HUDEP-2 (cell line): ENCODE measurements around the gene STAT3.
"Not testable (repeated sequence)": the region's sequence is repeated elsewhere in the genome, so short reads cannot be mapped to it uniquely, and the experiment has no call there.

ENCODE experiments used
- DNase-seq, 76 experiments: peaks; one replicate each; lab custom pipeline; 2025; ENCODE audit not compliant: unreplicated experiment in 76 of 76; lab: John Stamatoyannopoulos, UW

The STAT3 gene

DNA sequence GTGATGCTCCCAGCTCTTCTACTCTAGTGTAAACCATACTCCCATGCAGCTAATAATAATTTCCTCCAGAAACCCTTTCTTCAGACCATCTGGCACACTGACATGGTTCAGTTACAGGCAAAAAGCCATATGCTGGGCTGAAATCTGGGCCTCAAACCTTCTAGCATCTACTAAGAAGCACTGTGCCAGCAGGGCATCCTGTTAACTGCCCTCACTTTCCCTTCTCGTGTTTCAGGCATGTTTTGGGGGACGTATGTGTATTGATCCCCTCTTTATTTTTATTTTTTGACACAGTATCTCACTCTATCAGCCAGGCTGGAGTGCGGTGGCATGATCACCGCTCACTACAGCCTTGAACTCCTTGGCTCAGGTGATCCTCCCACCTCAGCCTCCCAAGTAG lies 66.7 kb downstream of the STAT3 start:
- DNase-seq = peak in 1 of 76 experiments; percentile 11

DNA sequence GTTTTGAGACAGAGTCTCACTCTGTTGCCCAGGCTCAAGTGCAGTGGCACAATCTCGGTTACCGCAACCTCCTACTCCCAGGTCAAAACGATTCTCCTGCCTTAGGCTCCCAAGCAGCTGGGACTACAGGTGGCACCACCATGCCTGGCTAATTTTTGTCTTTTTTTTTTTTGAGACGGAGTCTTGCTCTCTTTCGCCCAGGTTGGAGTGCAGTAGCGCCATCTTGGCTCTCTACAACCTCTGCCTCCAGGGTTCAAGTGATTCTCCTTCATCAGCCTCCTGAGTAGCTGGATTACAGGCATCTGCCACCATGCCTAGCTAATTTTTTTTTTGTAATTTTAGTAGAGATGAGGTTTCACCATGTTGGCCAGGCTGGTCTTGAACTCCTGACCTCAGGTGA lies 70.3 kb downstream of the STAT3 start:
- peak in 1 of 76 experiments; percentile 9 for DNase-seq

DNA sequence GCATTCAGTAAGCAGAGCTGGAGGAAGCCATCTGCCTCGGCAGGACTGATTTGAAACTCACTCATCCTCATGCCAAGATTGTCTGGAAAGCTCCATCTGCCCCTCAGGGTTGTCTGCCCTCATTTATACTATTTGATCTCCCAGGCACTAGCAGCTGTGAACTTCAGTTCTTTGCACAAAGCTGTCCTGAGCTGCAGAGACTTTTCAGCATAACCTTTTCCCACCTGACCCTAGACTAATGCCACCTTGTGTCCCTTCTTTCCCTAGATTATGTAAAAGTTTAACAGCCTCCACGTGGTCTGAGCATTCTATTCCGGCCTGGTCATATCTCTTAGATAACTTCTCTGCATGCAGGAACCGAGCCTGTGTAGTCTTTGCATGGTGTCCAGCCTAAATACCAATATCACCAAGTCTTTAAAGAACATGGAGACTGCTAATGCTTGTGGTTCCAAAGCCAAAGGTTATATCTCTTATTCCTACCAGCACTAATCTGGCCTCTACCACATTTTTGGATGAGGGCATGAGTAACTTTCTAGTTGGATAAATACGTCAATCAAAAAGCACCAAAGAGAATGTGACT lies 70.9 kb downstream of the STAT3 start:
- peak in 9 of 76 experiments; percentile 16 to 41 (median 31) for DNase-seq

DNA sequence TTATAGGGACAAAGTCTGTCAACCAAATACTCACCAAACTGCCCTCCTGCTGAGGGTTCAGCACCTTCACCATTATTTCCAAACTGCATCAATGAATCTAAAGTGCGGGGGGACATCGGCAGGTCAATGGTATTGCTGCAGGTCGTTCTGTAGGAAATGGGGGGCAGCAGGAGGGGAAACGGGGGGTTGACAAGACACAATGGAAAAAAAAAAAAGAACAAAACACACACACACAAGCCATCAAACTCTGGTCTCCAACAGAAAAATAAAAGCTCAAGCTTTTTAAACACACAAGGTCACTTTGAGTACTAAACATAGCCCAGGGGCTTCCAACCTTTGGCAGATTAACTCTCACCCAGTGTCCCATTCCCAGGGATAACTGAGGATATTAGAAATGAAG lies 71.5 kb downstream of the STAT3 start:
- no peak for DNase-seq

DNA sequence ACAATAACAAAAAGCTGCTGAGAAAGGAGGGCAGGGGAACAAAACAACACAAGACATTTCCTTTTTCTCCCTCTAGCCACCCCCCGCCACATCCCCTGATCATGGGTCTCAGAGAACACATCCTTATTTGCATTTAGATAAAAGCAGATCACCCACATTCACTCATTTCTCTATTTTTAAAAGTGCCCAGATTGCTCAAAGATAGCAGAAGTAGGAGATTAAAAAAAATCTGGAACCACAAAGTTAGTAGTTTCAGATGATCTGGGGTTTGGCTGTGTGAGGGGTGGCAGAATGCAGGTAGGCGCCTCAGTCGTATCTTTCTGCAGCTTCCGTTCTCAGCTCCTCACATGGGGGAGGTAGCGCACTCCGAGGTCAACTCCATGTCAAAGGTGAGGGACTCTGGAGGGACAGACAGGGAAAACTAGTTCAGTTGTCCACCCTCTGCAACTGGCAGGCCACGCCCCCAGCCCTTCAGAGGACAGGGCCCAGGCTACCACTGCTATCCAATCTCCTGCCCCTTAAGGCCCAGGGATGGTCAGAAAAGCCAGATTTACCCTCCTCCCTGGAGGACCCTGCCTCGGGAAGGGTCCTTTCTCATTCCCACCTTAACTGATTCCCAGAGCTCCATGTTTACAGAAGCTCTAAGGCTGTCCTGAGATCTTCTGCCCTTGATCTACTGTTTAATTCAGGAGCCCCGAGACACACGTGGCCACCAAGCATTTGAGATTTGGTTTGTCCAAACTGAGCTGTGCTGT lies 72.7 kb downstream of the STAT3 start:
- peak in 7 of 76 experiments; percentile 12 to 46 (median 23) for DNase-seq

DNA sequence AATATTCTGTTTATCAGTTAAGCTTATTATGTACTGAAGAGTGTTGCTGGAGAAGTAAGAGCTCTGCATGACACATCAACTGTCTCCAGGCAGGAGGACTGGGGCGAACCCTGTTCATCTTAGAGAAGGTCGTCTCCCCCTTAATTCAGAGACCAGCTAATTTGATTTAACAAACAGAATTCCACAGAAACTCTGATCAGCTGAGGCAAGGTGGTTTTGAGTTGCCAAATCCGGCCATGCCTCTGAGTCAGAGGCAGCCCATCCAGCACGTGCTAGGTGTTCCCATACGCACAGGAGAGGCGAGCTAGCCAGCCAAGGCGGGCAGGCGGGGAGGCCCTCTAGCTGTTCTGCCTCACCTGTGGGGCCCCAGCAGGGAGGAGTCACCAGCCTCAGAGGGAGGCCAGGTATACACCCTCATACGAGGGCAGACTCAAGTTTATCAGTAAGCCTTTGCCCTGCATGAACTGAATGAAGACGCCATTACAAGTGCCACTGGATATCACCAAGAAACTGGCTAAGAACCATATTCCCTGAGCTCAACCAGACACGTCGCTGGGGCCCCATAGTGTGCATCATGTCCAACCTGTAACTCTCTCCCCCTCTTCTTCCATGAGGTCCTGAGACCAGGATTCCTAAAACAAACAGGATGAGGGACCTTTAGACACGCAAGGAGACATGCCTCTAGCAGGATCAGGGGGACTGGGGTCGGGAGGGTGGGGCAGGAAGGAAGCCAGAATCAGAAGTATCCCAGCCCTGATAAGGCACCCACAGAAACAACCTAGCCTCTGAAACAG lies 74.3 kb downstream of the STAT3 start:
- peak in 57 of 76 experiments; percentile 16 to 81 (median 43) for DNase-seq

DNA sequence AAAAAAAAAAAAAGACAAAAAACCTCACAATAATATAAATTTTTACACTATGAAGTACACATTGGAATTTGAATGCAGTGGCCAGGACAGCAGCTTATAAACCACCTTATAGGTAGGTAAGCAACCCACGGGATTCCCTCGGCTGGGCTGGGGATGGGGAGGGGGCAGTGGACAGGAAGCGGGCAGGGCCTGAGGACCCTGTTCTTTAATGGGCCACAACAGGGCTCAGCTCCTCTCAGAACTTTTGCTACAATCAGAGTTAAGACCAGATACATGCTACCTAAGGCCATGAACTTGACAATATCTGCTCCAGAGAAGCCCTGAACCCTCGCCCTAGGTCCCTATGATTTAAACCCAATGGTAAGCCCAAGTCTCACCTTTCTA lies 74.9 kb downstream of the STAT3 start:
- peak in 7 of 76 experiments; percentile 26 to 64 (median 42) for DNase-seq

DNA sequence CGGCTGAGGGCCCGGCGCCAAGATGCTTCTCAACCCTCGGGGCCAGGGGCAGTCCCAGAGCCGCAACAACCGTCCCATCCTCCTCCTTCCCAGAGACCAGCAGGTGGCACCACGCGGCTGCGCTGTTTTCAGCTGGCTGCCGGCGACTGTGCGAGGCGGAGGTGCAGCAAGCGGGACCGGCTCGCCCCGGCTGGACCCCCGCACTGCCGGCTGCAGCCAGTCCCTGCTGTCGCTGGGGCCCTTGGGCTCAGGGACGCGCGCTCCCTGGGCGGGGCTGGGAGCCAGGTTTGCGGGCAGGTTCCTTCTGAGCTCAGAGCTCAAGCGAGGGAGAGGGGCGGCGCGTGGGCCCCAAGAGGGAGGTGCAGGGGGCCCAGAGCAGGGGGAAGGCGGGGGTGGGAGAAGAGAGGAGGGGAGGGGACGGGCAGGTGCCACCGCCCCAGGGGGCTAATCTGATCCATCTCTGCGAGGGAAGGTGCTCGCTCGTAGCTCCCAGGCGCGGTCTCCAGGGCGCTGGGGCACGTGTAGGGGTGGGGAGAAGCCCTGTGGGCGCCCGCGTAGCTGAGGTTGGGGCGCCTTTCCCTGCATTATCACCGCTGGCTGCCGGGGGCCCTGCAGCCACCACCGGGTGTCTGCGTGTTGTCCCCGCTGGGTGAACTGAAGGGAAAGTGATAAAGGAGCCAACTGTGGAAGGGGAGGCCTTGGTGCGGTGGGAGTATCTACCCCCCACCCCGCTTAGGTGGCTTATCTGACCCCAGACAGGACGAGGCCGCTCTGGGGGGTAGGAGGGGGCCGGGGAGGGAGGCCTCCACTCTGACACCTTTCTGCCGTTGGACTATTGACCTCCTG lies 75.7 kb downstream of the STAT3 start:
- peak in 74 of 76 experiments; percentile 68 to 99 (median 88) for DNase-seq

DNA sequence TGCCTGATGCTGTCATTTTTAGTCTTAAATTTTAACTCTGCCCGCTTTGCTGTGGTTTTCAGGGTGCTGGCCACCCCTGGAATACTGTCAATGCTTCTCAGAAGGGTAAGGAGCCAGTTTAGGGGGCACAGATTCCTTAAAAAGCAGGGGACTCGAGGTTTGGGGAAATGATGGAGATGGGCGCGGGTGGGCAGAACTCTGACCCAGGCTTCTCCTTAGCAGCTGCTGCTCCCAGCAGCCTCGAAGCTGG lies 76.3 kb downstream of the STAT3 start:
- peak in 2 of 76 experiments; percentile 57 to 62 for DNase-seq

DNA sequence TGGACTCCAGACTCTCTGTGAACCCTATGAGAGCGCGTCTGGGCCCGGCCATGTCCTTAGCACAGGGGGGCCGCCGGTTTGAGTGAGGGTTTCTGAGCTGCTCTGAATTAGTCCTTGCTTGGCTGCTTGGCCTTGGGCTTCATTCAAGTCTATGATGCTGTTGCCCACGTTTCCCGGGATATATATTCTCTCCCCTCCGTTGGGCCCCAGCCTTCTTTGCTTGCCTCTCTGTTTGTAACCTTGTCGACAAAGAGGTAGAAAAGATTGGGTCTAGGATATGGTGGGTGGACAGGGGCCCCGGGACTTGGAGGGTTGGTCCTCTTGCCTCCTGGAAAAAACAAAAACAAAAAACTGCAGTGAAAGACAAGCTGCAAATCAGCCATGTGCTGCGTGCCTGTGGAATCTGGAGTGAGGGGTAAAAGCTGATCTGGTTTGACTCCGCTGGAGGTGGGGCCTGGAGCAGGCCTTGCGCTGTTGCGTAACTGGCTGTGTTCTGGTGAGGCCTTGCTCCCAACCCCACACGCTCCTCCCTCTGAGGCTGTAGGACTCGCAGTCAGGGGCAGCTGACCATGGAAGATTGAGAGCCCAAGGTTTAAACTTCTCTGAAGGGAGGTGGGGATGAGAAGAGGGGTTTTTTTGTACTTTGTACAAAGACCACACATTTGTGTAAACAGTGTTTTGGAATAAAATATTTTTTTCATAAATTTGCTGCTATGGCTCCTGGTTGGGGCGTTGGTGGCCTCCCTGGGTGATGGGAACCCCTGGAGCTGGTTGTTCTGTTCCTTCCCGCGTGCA lies 76.8 kb downstream of the STAT3 start:
- peak in 74 of 76 experiments; percentile 27 to 94 (median 82) for DNase-seq

DNA sequence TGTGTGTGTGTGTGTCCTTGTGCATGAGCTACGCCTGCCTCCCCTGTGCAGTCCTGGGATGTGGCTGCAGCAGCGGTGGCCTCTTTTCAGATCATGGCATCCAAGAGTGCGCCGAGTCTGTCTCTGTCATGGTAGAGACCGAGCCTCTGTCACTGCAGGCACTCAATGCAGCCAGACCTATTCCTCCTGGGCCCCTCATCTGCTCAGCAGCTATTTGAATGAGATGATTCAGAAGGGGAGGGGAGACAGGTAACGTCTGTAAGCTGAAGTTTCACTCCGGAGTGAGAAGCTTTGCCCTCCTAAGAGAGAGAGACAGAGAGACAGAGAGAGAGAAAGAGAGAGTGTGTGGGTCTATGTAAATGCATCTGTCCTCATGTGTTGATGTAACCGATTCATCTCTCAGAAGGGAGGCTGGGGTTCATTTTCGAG lies 77.4 kb downstream of the STAT3 start:
- DNase-seq = peak in 1 of 76 experiments; percentile 29

DNA sequence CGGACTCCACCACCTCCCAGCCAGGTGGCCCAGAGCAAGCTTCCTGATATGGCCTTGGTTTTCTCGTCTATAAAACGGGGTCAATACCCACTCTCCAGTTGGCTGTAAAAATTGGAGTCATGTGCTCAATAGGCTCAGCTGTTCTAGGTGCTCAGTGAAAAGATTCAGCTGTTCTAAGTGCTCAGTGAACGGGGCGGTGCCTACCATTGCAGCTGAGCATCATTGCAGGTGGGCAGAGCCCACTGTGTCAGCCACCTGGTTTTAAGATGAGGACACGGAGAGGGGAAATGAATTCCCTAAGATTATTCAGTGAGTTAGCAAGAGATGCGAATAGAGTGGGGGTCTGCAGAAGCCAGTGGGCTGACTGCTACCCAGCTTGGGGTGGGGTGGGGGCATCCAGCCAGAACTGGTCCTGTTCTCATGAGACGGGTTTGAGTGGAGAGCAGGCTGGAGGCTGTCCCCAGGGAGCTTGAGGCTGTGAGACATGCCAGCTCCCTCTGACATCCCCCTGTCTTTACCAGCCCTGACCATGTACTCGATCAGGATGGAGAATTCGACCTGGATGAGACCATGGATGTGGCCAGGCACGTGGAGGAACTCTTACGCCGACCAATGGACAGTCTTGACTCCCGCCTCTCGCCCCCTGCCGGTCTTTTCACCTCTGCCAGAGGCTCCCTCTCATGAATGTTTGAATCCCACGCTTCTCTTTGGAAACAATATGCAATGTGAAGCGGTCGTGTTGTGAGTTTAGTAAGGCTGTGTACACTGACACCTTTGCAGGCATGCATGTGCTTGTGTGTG lies 78.1 kb downstream of the STAT3 start:
- no peak for DNase-seq

DNA sequence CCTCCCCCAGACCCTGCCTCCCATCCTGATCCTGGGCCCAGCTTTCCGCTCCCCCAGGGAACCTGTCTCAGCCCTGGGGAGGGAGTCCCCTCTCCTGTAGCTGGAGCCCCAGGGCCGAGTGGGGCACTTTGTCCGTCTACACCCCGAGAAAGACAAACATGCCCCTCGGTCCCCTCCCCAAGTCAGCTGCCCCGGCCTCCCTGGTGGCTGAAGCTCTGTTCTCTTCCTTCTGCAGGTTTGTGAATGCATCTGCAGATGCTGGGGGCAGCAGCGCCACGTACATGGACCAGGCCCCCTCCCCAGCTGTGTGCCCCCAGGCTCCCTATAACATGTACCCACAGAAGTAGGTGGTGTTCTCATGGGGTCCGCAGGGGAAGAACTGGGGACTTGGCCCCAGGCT lies 79.1 kb downstream of the STAT3 start:
- DNase-seq = no peak

DNA sequence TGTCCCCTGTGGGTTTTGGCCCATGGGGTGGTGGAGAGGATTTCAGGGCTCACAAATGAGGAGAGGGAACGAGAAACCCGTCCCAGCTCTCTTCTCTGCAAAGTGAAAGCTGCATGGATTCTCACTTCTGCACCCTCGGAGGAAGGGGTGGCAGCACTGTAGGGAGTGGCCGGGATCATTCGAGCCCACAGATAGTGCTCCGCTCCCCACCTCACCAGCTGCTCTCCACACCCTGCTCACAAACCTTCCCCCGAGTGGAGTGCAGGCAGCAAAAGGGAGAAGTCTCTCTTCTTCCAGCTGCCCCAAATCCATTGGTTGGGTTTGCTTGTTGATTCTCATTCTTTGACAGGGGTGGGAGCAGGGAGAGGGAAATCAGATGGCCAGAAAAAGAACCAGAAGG lies 79.8 kb downstream of the STAT3 start:
- peak in 10 of 76 experiments; percentile 8 to 42 (median 26) for DNase-seq

DNA sequence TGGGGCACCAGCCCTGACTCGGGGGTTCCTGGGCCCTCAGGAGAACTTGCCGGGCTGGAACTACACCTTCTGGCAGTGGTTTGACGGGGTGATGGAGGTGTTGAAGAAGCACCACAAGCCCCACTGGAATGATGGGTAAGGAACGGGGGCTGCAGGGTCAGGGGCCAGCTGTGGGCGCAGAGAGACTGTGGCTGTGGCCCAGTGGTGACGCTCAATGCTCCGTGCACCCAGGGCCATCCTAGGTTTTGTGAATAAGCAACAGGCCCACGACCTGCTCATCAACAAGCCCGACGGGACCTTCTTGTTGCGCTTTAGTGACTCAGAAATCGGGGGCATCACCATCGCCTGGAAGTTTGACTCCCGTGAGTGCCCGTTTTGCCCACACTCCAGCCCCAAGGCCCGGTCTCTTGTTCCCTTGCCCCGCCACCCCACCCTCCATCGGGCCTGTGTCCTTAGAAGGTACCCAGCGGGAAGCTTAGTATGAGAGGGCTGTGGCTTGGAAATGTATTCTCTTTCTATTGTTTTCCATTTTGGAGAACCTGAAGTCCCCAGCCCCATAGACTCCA lies 80.8 kb downstream of the STAT3 start:
- no peak for DNase-seq

DNA sequence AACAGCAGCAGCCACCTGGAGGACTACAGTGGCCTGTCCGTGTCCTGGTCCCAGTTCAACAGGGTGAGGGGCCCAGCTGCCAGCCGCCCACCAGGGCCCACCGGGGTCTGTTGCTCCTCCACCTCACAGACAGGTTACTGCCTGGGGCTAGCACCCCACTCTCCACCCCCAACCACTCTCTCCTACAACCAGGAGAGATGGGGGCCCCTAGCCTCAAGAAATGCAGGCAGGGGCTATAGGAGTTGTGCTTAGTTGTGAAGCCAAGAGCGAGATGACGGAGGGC lies 81.9 kb downstream of the STAT3 start:
- DNase-seq = no peak

DNA sequence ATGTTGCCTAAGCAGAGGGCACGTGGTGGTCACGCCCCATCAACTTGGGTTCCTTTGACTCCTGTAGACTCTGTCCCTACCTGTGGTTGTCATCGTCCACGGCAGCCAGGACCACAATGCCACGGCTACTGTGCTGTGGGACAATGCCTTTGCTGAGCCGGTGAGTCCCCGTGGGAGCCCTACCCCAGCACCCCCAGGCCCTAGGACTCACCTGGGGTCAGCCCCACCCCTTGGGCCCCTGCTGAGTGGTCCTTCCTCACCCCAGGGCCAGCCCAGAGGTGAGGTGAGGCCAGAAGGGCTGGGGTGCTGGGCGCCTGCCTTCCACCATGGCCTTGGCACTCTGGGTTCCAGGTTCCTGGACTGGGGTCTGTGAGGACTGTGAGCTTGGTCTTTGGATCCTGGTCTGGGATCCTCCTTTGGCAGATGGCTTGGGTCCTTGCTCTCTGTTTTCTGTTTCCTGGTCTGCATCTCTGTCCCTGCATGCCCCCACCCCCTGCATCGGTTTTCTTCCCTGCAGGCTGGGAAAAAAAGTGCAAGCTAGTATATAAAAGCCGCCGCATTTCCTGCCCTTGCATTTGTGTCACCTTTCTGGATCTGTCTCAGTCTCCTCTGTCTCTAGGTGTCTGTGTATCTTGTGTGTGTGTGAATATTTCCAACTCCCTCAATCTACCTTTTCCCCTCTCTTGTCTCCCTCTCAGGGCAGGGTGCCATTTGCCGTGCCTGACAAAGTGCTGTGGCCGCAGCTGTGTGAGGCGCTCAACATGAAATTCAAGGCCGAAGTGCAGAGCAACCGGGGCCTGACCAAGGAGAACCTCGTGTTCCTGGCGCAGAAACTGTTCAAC lies 82.5 kb downstream of the STAT3 start:
- DNase-seq = no peak

DNA sequence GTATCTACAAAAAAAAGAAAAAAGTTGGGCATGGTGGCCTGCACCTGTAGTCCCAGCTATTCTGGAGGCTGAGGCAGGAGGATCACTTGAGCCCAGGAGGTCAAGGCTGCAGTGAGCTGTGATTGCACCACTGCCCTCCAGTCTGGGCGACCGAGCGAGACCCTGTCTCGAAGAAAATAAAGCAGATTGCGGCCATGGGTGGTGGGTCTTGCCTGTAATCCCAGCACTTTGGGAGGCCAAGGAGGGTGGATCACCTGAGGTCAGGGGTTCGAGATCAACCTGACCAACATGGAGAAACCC lies 83.3 kb downstream of the STAT3 start:
- not testable (repeated sequence) for DNase-seq
